GM12892 (cell line): ENCODE results near the gene CTR9.

Source experiments
- POLR2A ChIP-seq: IDR thresholded peaks from 2 replicates; pipeline ENCODE4 v1.6.1; 2011; ENCODE audit warnings: low read depth, low read length, control low read depth
- POLR2AphosphoS5 ChIP-seq: IDR thresholded peaks from 2 replicates; pipeline ENCODE4 v1.6.1; 2011; ENCODE audit warnings: low read depth, low read length, control low read depth
- TAF1 ChIP-seq: IDR thresholded peaks from 2 replicates; pipeline ENCODE4 v1.6.1; 2011; ENCODE audit warnings: low read depth, mild to moderate bottlenecking, control low read depth, low read length, borderline replicate concordance

DNA sequence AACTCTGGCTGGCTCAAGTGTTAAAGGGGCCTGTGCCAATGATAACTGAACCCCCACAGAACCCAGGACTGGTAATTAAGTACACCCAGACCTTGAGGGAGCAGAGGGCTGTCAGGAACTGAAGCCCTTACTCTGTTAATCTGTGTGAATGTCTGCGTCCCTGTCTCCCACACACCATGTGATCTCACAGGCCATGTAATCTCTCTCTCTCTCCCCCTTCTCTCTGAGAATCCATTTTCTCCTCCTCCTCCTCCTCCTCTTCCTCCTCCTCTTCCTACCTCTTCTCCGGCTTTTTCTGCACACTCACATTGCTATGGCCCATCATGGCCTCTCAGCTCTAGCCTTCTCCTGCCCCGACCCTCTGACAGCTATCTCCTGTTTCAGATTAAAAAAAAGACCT is 42.9 kb upstream of the CTR9 start:
- TF ChIP-seq POLR2A (no peak), POLR2AphosphoS5 (no peak), TAF1 (no peak)
